Right renal cortex interstitium (tissue), 3 donors: ENCODE measurements around the gene ADARB1. TPM values are rescaled to one million over a fixed set of nuclear protein-coding genes. Genes with fewer than 3 reads are reported as not detected.

Experiments
- DNase-seq, 3 donors: peaks; one replicate each; pipeline ENCODE4 v3.0.0-alpha.2; 2013; ENCODE audit warnings: low read depth in 3 of 3, low spot score in 2 of 3
- polyA plus RNA-seq, 3 donors: library from polyadenylated mRNA; unstranded; fragments of 120-200 nt; gene quantifications; one replicate each; pipeline ENCODE4 v1.2.1, GENCODE V29; 2013; ENCODE audit not compliant: insufficient read length in 3 of 3

ADARB1 gene
- polyA plus RNA-seq, 3 donors = 14.0 to 15.7 (median 14.8) TPM

DNA sequence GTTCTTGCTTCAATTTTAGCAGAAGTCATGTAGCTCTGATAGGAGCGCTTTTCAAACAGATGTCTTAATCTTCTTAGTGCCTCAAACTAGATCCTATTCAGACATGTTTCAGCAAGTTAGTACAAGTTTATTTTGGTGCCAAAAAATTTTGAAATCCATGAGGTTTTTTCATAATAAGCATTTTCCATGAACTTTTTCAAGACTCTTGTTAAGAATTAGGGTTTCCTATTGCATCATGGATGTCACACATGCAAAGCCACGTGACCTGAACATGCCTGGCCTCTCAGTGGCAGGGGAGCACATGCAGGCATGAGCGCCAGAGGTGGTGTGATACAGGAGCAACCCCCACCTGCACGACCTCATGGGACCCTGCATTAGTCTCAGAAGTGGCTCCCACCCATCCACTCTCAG lies 145.7 kb downstream of the ADARB1 start:
- DNase-seq = no peak

DNA sequence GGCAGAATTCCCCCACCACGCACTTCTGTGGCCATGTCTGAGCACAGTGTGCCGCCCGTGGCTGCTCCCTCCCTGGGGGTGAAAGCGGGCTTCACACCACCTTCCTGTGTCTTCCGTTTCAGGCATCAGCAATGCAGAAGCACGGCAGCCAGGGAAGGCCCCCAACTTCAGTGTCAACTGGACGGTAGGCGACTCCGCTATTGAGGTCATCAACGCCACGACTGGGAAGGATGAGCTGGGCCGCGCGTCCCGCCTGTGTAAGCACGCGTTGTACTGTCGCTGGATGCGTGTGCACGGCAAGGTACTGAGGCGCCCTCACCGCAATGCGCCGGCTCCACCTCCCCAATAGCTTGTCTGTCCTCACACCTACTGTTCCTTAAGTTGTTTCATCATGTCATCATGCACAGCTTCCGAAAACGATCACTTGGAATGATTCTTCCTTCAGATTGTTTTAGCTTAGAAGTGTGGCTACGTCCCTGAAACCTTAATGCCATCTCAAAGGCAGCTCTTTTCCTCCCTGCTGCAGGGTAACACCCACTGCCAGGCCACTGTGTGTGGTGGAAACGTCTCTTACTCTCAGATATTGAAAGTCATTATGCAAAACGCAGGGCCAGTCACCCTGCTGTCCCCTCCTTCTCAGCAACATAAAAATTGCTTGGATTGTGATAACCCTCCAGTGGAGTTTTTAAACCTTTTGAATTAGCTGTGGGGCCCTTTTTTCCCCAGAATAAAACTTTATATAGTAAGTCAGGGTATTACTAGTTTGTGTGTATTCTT lies 146.5 kb downstream of the ADARB1 start:
- no peak for DNase-seq

DNA sequence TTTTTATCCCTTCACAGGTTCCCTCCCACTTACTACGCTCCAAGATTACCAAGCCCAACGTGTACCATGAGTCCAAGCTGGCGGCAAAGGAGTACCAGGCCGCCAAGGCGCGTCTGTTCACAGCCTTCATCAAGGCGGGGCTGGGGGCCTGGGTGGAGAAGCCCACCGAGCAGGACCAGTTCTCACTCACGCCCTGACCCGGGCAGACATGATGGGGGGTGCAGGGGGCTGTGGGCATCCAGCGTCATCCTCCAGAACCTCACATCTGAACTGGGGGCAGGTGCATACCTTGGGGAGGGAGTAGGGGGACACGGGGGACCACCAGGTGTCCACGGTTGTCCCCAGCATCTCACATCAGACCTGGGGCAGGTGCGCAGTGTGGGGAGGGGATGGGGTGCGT lies 147.6 kb downstream of the ADARB1 start:
- DNase-seq = no peak

DNA sequence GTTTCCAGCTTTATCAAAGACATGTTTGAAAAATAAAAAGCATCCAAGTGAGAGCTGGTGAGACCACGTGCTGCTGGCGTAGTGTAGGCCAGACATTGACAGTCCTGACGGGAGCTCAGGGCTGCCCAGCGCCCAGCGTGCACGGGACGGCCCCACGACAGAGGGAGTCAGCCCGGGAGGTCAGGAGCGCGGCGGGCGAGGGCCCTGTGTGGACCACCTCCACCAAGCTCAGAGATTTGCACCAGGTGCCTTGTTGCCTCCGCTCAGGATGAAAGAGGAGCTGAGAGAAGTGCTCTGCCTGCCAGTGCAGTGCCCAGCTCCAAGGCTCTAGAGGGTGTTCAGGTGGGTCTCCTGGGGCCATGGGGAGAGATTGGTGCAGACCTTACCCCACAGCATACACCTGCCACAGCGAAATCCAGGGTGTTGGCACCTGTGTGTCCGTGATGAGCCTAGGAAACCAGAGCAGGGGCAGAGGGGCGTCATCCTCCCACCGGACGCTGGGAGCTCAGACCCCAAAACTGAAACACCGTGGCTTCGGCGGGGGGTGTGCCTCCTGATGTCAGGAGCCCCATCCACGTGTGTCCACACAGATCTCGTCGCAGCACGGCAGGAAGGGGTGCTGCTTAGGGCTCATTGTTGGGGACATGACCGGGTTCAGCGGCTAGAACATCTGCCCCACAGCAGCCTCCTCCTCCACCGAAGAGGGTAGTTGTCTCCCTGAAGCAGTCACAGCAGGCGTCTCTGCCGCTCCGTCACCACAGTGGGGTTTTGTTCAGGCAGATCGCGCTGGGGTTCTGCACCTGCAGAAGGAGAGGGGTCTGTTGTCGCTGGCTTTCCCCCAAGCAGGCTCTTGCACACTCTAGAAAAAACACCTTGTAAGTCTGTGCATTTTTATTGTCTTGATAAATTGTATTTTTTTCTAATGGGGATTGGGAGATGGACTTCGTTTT lies 149.1 kb downstream of the ADARB1 start:
- DNase-seq = no peak

DNA sequence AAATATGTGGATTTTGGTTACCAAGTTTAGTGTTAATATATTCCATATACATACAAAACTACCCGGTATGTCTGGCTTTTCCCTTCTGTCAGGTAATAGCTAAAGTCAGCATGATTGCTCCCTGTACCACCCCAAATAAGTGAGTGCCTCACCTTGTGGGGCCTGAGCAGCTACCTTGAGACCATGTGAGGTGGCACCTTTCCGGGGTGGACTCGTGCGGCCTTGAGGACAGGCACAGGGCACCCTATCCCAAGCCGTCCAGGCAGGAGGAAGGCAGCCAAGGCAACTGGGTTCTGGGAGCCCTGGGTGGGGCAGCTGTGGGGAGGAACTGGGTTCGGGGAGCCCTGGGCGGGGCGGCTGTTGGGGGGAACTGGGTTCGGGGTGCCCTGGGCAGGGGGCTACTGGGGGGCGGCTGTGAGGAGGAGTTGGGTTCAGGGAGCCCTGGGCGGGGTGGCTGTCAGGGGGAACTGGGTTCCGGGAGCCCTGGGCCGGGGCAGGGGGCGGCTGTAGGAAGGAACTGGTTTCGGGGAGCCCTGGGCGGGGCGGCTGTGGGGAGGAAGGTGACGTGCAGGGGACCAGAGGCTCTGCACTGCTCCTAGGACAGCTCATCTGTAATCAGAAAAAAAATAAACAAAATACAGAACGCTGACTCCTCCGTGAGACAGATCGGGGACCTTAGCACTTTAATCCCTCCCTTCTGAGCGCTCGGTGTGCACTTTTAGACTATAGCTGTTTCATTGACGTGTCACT lies 150.0 kb downstream of the ADARB1 start:
- DNase-seq = no peak

DNA sequence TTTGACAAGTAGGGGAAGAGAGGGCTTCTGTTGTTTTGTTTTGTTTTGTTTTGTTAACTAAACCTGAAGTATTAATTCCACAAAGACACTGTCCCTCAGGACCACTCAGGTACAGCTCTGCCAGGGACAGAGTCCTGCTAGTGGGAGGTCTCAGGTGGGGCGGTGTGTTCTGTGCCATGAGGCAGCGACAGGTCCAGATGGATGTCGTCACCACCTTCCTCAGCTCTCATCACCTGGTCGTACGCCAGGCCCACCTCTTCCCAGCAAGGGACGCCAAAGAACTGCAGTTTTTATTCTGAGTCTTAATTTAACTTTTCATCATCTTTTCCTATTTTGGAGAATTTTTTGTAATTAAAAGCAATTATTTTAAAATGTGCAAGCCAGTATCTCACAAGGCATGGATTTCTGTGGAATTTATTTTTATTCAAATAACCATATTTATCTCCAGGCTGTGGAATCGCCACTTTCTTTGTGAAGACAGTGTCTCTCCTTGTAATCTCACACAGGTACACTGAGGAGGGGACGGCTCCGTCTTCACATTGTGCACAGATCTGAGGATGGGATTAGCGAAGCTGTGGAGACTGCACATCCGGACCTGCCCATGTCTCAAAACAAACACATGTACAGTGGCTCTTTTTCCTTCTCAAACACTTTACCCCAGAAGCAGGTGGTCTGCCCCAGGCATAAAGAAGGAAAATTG lies 150.8 kb downstream of the ADARB1 start:
- DNase-seq = no peak

DNA sequence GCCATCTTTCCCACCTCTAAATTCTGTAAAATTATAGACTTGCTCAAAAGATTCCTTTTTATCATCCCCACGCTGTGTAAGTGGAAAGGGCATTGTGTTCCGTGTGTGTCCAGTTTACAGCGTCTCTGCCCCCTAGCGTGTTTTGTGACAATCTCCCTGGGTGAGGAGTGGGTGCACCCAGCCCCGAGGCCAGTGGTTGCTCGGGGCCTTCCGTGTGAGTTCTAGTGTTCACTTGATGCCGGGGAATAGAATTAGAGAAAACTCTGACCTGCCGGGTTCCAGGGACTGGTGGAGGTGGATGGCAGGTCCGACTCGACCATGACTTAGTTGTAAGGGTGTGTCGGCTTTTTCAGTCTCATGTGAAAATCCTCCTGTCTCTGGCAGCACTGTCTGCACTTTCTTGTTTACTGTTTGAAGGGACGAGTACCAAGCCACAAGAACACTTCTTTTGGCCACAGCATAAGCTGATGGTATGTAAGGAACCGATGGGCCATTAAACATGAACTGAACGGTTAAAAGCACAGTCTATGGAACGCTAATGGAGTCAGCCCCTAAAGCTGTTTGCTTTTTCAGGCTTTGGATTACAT lies 151.5 kb downstream of the ADARB1 start:
- no peak for DNase-seq

DNA sequence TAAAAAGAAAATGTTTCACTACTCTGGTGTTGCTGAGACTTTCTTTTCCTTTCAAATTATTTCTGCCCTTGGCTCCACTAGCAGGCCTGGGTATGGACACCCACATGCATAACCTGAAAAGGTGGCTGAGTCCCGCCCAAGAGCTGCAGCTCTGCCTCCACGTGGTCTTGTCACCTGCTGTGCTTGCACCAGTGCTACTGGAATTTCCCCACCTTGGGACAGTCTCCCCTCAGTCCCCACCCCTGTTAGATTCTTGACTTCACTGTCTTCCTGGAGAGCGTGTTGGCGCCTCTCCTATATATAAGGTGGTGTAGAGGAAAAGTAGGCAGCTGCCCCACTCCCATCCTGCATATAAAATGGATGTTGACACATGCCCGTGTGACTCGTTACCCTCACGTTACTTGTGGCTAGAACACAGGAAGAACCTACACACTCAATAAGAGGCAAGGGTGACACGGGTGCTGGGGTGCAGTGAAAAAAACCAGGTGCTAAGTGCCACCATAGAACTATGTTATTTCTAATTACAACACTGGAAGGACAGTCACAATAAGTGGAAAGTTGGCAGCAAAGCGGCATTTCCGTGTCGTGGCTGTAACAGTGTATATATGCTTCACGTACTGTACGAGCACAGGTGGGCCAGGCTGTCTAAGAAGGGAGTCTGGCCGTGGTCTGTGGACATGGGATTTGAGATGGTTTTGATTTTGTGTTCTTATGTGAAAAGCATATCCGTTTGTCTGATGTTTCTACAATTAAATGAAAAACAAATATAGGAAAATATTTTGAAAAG lies 152.4 kb downstream of the ADARB1 start:
- DNase-seq = no peak

DNA sequence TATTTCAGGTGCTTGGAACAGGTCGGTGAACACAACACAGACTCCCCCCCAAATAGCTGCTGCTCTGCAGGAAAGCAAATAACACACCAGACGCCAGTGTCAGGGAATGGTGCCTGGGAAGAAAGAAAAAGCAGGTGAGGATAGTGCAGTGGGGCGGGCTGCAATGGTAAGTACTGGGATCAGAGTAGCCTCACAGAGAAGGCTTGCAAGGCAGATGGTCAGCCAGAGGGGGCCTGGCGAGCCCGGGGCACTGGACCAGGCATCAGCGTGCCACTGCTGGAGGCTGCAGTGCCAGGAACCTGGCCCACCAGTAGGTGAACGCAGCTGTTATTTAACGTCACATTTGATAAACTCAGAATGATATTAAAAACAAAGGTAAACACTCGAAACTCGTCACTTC lies 153.4 kb downstream of the ADARB1 start:
- no peak for DNase-seq

DNA sequence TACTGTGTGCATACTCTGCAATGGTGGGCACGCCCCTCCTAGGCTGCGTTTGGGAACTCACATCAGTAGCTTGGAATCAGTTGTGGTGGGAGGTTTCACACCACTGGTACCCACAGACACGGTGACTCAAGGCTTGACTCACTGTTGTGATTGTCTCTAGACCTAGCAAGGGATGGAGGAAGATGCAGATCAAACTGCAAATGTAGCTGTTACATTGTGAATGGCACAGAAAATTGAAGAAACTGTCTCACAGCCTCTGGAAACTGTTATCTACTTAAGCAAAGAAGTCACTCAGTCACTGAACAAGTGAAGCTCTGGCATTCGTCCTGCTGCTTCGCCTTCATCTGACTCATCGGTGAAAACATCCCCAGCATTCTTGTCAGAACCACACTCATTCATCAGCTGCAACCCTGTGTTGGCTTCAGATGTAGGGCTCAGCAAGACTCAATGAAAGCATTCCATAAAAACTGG lies 153.8 kb downstream of the ADARB1 start:
- DNase-seq = no peak

DNA sequence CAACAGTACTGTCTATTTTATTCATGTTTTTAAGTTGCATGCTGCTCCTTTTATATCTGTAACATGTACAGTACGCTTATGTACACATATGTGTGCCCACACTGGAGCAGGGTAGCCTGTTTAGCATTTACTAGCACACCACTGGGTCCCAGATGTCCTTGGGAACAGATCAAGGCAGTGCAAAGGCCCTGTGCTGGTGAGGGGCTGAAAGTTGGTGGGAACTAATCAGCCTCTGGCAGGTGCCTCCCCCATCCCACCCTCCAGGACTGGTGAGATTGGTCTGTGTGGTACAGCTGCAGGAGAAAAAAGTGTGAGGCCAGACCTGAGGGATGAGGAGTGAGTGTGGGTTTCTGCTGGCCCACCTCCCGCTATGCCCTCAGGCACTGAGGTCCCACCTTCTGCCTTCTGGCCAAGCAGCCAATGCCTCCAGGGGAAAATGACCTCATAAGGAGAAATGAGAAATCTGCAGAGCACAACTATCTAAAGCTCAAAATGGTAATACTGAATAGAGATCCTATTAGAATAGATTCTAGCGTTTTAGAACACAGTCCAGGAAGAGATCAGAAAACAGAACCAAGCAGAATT lies 154.4 kb downstream of the ADARB1 start:
- DNase-seq = no peak

DNA sequence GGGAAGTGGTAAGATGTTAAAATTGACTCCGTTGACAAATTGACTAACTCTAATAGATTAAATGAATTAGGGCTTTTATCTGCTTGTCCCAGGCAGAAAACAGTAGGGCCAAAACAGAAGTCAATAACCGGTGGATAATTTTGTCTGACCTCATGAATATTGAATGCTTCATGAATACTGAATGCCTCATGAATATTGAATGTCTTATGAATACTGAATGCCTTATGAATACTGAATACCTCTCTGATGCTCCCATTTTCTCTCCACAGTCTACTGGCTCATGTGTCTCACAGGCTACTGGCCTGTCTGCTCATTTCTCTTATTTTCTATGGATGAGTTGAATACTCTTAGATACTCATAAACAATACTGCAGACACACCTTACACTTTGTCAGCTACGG lies 157.3 kb downstream of the ADARB1 start:
- DNase-seq = no peak

DNA sequence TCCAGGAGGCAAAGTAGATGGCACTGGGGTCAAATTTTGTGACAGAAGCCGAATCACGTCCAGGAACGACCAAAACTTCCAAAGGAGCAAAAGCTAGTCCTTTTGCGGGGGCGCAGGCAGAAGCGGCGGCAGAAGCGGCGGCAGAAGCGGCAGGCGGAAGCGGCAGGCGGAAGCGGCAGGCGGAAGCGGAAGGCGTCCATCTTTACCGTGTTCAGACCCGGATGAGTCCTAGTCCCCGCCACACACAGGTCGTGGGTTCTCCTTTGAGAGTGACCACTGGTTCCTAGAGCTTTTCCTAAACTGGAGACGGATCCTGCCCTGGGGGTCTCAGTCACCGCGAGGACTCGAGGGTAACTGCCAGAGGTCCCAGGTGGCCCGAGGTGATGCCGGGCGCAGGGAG lies 159.7 kb downstream of the ADARB1 start:
- no peak for DNase-seq

DNA sequence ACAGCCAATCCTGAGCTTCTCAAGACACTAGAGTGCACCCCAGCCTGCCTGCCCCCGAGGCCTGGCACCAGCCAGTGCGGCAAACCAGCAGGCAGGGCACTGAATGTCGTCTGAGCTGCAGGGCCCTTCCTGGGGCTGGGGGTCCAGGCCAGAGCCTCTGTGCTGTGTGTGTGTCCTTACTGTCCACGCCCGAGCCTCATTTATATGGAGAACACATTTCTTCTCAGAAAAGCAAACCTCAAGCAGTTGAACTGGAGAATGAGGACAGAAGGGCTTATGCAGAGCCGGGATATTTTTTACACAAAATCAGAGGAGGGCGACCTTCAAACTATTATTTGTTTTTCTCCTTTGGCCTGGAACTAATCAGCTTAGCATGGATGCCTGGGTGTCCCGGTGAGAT lies 160.6 kb downstream of the ADARB1 start:
- no peak for DNase-seq

DNA sequence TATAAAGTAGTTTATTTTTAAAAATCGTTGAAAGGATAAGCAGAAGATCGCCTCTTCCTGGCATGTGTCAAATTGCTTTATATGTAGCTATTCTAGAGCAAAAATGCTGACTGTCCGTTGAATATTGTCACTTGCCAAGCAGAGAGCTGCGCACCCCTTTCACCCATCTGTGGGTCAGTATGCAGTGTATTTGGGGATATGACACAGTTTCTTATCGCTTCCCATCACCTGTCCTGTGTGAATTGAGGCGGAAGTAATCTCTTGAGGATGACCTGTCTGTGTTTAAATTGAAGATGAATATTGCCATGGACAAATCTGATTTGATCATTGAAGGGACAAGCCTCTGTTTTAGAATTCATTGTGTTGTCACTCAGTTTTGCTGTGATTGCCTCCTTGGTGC lies 161.1 kb downstream of the ADARB1 start:
- no peak for DNase-seq

DNA sequence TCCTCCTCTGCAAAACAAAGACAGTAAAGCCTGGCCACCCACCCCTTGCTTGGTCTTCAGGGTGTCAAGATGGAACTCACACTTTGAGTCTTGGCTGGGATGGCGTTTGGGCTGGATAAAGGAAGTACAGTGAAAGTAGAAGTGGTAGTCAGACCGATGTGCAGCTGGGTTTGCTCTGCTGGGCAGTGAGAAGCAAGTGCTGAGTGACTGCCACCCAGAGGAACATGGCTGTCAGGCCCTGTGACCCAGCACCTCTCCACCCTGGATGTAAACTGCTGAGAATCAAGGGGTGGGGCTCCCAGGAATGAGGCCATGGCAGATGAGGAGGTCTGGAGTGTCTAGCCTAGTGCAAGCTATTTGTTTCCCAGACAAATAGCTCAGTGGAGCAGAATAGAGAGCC lies 162.1 kb downstream of the ADARB1 start:
- DNase-seq = no peak

DNA sequence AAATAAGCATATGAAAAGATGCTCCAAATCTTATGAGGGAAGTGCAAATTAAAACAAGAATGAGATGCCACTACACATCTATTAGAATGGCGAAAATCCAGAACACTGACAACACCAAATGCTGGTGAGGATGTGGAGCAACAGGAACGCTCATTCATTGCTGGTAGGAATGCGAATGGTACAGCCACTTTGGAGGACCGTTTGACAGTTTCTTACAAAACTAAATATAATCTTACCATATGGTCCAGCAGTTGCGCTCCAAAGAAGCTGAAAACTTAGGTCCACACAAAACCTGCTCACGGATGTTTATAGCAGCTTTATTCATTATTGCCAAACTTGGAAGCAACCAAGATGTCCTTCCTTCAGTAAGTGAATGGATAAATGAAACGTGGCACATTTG lies 163.0 kb downstream of the ADARB1 start:
- DNase-seq = no peak

DNA sequence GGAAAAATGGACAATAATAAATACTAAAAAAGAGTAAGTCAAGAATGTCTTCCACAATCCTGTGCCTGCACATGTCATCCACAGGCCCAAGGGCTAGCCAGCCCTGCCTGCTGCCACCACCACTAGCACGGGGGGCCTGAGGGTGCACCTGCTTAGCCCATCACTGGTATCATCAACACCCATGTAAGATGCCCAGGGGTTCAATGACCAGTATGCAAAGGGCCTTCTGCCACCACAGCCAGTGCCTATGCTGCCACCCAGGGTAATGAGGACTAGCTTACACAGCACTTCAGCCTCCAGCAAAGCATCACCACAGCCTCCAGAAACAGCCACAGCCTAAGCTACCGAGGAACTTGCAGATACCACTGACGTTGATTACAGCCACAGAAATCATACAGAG lies 167.0 kb downstream of the ADARB1 start:
- no peak for DNase-seq

DNA sequence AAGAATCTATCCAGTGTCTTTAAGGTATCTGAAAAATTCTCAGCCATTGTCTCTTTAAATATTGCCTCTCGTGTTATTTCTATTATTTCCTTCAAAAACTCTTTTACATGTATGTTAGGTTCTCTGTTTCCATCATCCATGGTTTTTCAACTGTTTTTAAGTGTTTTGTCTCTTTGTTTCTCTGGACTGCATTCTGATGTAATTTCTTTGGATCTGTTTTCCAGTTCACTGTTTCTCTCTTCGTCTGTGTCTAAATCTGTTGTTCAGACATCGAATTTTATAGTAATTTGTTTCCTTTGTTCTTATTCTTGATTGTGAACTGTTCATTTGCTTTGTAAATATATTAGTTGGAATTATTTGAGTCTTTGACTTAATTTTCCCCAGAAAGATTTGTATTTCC lies 169.2 kb downstream of the ADARB1 start:
- no peak for DNase-seq
